ENCODE data around the gene NDUFA7.
"Not testable (repeated sequence)": the region's sequence is repeated elsewhere in the genome, so short reads cannot be mapped to it uniquely, and the experiment has no call there.

The NDUFA7 gene
- total RNA-seq, result 0.49 to 3.1 (median 1.5) reads per million in 4 experiments

DNA sequence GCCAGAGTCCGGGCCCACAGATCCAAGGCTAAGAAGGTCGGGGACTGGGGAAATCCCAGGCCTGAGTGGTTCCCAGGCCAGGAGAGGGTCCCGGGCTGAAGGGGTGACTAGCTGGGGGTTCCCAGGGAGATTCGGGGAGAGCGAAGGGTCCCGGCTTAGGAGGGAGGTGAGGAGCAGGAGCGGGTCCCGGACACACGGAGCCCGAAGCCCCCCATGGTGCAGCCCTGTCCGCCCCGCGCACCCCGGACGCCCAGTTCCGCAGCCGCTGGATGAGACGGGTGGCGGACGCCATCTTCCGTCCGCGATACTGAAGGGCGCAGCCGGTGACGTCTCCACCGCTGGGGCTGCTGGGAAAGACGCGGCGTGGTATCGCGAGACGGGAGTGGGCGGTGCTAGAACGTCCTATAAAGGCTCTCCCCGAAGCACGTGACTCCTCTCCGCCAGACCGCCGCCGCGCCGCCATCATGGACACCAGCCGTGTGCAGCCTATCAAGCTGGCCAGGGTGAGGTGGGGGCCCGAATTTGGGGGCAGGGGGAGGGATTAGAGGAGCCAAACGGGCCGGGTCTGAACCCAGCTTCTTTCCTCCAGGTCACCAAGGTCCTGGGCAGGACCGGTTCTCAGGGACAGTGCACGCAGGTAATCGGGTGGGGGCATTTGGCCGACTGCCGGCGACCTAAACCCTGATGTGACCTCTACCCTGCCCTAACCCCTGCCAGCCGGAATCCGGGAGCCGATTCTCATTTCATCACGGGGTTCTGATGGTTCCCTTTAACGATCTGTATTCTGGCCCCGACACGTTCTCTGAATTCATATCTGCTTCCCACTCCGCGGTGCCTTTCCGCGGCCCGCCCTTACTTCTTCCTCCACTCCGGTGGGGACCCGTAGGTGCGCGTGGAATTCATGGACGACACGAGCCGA, at the start of gene NDUFA7, which contains the start of gene RPS28:
TSS of gene NDUFA7 (minus strand) at position 309 of the 919 bp plus-strand sequence. CDS start at position 292, 17 bp downstream.
TSS of gene RPS28 (plus strand) at position 430 of the 919 bp plus-strand sequence. CDS start at position 465, 35 bp downstream.
- peak; percentile 95 for DNase-seq

DNA sequence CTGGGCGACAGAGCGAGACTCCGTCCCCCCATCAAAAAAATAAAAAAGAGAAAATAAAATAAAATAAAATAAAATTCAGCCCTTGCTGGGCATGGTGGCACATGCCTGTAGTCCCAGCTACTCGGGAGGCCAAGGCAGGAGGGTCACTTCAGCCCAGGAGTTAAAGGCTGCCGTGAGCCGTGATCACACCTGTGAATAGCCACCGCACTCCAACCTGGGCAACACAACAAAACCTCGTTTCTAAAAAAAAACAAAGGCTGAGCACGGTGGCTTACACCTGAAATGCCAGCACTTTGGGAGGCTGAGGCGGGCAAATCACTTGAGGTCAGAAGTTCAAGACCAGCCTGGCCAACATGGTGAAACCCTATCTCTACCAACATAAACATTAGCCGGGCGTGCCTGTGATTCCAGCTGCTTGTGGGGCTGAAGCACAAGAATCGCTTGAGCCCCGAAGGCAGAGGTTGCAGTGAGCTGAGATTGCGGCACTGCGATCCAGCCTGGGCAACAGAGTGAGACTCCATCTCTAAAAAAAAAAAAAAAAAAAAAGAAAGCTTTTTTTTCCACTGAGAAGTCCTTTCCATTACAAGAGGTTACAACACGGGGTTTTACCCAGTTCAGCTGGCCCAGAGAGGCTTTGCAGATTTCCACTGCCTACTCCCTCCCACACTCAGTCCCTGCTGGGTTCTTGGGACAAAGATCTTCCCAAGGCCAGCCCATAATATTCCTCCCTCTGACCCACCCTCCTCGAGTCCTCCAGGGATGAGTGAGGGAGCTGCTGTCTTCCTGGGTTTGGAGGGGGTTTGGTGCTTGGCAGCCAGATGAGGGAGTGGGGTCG, 49.2 kb upstream of the NDUFA7 start:
- DNase-seq, result no peak

DNA sequence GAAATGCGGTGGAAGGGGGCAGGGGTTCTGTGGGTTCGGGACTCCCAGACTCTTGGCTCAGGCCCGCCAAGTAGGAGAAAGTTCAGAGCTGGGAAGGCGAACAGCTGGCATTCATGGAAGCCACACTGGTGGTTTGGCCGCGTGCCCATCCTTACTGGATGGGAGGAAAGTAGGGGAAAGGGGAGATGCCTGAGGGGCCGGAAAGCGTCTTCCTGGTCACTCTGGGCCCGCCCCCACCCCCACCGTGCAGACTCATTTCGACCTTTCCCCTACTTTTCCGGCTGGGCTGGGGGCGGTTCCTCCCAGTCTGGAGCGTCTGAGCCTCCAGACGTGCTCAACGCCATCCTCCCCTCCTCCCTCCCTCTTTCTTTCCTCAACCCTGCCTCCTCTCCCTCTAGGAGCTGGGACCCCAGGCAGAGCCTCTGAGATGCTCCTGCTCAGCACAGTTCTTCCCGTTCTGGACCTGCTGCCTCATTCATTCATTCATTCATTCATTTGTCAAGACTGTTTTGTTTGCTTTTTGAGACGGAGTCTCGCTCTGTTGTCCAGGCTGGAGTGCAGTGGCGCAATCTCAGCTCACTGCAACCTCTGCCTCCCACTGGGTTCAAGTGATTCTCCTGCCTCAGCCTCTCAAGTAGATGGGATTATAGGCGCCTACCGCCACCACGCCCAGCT, 46.3 kb upstream of the NDUFA7 start:
- DNase-seq, result no peak

DNA sequence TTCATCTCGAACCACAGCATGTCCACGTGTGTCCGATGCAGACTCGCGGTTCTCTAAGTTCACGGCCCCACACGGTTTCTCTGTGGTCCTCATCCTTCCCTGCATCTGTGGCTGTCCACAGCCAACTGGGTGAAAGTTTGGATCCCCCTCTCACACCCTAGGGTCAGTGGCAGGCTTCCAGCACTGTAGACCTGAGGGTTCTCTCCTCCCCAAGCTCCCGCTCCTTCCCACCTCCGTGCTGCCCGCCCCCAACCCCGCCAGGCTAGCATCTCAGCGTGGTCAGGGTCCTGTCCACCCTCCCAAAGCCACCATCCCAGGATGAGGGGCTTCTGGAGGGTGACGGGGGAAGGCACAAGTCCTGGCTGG, 45.8 kb upstream of the NDUFA7 start:
- DNase-seq, result no peak

DNA sequence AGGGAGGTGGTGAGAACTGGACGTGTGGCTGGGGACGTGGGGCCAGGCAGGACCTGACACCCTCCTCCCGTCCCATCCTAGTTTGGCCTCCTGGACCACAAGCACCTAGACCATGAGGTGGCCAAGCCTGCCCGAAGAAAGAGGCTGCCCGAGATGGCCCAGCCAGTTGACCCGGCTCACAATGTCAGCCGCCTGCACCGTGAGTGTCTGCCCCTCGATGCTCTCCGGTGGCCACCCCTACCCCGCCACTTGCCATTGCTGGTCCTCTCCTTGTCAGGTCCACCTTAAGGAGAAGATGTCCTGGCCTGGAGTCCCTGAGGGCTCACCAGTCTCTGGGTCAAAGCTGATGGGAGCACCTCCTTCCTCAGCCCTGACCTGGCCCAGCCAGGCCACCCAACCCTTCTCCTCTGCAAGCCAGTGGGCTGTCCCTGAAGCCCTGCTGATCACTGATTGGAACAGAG, 45.0 kb upstream of the NDUFA7 start:
- no peak for DNase-seq

DNA sequence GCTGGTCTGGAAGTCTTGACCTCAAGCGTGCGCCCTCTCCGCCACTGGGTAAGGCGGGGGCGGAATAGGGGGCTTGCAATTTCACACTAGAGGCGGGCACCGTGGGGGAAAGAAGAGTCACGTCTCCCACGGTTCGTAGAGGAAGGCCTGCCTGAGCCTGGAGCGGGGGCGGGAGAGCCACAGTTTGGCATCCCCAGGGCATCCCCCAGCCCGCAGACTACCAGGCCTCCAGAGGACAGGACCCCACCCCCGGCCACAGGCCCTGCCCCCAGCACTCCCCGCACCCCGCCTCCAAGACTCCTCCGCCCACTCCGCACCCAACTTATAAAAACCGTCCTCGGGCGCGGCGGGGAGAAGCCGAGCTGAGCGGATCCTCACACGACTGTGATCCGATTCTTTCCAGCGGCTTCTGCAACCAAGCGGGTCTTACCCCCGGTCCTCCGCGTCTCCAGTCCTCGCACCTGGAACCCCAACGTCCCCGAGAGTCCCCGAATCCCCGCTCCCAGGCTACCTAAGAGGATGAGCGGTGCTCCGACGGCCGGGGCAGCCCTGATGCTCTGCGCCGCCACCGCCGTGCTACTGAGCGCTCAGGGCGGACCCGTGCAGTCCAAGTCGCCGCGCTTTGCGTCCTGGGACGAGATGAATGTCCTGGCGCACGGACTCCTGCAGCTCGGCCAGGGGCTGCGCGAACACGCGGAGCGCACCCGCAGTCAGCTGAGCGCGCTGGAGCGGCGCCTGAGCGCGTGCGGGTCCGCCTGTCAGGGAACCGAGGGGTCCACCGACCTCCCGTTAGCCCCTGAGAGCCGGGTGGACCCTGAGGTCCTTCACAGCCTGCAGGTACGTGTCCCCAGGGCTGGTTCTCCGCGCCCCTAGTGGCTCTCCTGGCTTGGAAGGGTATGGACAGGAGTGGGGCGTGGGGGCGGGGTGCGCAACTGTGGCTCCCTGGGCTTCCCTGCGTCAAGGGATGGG, 42.9 kb upstream of the NDUFA7 start, which contains the start of gene ANGPTL4:
TSS of gene ANGPTL4 (plus strand) at position 353 of the 969 bp plus-strand sequence. CDS start at position 520, 167 bp downstream.
- peak; percentile 5 for DNase-seq

DNA sequence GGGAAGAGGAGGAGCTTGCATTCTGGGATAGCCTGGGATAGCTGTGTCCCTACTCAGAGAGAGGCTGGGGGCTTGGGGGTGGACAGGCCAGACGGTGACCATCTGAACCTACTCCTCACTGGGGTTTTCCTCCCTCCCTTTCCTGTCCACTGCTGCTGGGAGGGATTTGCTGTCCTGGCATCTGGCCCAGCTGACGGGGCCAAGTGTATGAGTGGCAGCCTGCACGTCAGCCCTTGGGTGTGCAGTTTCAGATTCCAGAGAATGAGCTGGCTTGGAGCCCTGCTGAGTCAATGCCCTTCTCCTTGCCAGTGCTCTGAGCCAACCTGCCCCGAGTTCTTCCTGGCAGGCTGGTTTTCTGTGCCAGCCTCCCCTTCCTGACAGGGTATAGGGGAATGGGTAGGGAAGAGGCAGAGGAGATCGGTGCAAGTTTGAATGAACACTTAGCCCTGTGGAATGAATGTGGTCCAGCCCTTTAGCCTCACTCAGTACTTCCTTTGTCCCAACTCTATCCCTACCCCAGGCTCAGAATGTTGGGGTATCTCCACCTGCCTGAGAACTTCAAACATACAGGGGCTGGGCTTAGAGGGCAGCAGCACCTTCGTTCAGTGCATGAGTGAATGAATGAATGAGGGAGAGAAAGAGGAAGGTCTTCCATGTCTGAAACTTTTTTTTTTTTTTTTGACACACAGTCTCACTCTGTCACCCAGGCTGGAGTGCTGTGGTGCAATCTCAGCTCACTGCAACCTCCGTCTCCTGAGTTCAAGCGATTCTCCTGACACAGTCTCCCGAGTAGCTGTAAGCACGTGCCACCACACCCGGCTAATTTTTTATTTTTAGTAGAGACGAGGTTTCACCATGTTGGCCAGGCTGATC, 41.0 kb upstream of the NDUFA7 start:
- DNase-seq, result no peak

DNA sequence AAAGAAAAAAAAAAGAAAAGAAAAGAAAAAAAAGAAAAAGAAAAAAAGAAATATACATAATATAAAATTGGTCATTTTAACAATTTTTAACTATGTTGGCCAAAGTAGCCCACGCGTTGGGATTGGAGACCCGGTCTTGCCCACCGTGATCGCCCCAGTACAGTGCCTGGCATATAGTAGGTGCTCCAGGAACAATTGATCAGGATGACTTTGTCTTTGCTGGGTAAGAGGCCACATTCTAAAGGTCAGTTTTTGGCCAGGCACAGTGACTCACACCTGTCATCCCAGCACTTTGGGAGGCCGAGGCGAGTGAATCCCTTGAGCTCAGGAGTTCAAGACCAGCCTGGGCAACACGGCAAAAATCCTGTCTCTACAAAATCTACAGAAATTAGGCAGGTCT, 39.0 kb upstream of the NDUFA7 start:
- DNase-seq, result no peak

DNA sequence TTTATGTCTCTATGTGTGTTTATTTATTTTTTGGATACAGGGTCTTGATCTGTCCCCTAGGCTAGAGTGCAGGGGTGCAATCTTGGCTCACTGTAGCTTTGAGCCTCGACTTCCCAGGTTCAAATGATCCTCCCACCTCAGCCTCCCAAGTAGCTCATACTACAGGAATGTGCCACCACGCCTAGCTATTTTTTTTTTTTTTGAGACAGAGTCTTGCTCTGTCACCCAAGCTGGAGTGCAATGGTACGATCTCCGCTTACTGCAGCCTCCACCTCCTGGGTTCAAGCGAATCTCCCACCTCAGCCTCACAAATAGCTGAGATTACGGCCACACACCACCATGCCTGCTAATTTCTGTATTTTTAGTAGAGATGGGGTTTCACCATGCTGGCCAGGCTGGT, 37.8 kb upstream of the NDUFA7 start:
- no peak for DNase-seq

DNA sequence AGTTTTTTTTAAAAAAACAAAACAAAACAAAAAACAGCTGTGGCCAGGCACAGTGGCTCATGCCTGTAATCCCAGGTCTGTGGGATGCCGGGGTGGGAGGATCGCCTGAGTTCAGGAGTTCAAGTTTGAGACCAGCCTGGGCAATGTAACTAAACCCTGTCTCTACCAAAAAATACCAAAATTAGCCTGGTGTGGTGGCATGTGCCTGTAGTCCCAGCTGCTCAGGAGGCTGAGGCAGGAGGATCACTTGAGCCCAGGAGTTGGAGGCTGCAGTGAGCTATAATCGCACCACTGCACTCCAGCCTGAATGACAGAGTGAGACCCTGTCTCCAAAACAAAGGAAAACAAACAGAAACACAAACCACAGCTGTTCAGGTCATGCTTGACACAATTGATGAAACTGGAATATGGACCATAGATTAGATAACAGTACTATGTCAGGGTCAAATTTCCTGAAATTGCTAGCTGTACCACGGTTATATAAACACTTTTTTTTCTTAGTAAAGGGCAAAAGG, 35.9 kb upstream of the NDUFA7 start:
- no peak for DNase-seq

DNA sequence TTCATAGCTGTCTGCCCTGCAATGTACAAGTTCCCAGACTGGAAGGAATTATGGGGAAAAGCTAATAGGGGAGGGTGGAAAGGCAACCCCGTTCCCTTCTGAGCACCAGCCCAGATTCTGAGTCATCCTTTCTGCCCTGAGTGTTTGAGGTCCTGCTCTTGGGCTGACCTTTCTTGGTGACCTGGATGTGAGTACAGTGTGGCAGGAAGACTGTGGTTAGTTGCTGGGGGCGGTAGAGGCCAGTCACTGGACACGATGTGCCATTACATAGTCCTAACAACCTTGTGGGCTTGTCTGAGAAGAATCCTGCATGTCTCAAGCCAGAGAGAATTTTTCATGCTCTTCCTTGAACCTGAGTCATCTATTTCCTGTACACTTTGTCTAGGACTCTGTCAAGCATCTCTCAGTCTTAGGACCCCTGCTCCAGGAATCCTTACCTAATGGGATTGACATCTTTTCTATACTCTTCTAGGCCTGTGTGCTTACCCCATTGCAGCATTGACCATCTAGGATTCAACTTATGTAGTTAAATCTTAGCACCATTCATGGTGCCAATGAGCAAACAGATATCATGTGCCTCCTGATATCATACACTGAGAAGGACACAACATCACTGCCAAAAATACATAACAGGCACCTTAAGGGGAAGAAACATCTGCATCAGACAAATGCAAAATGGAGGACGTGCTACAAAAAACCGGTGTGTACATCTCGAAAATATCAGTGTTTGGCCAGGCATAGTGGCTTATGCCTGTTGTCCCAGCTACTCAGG, 34.6 kb upstream of the NDUFA7 start:
- DNase-seq, result no peak

DNA sequence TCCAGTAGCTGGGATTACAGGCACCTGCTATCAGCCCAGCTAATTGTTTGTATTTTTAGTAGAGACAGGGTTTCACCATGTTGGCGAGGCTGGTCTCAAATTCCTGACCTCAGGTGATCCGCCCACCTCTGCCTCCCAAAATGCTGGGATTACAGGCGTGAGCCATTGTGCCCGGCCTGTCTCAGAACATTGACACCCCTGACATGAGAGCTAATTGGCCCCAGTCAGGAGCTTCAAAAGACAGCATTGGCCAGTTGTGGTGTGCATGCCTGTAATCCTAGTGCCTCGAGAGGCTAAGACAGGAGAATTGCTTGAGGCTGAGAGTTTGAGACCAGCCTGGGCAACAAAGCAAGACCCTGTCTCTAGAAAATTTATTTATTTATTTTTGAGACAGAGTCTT, 31.7 kb upstream of the NDUFA7 start:
- DNase-seq, result not testable (repeated sequence)

DNA sequence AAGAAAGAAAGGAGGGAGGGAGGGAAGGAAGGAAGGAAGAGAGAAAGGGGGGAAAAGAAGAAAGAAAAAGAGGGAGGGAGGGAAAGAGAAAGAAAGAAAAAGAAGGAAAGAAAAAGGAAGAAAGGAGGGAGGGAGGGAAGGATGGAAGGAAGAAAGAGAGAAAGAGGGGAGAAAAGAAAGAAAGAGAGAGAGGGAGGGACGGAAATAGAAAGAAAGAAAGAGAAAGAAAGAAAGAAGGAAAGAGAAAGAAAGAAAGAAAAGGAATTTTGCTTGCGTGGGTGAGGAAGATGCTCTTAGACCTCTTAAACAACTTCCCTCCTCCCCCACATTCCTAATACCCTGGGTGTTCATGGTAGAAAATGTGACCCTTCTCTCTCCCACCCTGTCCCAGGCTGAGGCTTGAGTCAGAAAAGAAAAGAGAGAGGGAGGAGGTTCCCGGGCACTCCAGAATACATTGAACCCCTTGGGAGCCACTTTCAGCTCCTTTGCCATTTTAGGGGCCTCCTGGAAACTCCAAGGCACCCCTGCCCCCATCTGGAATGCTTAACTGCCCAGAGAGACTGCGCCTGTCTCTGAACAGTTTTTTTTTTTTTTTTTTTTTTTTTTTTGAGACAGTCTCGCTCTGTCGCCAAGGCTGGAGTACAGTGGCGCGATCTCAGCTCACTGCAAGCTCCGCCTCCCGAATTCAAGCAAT, 31.1 kb upstream of the NDUFA7 start:
- DNase-seq, result no peak

DNA sequence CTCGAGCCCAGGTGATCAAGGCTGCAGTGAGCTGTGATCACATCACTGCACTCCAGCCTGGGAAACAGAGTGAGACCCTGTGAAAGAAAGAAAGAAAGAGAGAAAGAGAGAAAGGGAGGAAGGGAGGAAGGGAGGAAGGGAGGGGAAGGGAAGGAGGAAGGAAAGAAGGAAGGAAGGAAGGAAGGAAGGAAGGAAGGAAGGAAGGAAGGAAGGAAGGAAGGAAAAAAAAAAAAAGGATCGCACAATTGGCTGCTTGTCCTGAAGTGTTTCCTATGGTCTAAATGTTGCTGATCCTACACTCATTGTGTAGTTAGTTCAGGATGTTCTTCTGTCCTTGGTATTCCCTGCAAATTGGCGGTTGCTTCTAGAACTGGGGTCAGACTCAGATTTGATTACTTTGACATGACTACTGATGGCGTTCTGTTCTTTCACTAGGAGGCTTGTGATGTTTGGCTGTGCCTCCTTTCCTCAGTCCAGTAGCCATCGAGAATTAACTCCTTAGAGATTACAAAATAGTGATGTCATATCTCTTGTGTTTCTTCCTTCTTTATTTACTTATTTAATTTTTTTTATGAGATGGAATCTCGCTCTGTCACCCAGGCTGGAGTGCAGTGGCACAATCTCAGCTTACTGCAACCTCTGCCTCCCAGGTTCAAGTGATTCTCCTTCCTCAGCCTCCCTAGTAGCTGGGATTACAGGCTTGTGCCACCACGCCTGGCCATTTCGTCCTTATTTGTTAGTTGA, 28.6 kb upstream of the NDUFA7 start:
- DNase-seq, result not testable (repeated sequence)

DNA sequence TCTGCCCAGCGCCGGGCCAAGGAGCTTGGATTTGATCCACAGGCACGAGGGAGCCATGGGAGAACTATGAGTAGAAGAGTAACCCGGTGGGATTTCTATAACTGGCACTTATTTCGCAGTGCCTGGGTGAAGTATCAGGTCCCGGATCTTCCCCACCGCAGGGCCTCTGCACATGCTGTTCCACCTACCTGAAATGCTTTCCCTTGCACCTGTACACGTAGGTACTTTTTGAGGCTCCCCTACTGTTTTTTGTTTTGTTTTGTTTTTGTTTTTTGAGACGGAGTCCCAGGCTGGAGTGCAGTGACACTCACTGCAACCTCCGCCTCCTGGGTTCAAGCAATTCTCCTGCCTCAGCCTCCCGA, 22.3 kb upstream of the NDUFA7 start:
- no peak for DNase-seq

DNA sequence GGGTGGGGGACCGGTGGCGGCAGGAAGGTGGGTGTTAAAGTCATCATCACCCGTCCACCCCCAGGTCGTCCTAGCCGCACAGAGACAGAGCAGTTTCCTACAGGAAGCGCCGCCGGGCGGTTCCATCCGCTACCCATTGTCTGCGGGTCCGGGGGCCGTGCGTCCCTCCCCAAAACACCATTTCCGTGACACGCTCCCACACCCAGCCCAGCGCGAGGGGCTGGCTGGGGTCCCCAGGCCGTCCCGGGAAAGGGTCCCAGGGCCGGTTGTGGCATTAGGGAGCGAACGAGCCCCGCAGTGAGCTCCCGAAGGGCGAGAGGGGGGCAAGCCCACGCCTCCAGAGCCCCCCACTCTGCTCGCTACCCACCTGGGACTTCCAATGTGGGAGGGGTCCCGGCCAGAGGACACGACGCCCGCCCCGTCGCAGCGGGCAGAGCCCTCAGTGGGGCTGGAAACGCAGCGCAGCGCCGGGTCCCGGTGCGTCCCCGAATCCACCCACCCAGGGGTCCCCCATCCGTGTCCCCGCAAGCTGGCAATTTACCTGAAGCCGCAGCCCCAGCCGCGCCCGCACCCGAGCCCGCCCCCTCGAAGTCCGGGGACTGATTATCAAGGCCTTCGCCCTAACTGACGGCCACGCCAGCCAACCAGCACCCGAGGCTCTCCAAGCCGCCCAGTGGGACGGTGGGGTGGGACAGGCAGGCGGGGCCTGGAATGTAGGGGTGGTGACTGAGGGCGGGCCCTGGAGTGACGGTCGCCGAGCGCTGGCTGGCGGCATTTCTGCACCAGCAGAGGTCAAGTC, 21.7 kb upstream of the NDUFA7 start, which contains the start of gene KANK3:
TSS of gene KANK3 (minus strand) at position 579 of the 799 bp plus-strand sequence. CDS start 5,434 bp downstream, outside the sequence.
- DNase-seq, result peak; percentile 90

DNA sequence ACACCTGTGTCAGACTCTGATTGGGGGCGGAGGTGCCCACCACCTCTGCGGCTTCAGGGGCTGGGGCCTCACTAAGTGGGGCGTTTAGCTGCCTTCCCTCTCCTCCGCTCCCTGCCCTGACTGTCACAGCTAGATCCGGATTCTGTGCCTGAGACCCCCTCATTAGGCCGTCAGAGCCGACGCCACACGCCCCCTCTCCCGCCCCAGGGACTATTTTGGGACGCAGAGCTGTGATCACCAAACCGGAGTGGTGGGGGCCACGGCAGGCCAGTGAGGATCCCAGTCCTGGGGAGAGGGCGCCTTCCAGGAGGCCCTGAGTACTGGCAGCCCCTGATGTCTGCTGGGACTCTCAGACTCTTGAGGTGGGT, 21.1 kb upstream of the NDUFA7 start:
- no peak for DNase-seq

All from effector CD8-positive, alpha-beta T cell (primary cell).